K562 treated with DMSO at 1 percent for 12 hours (cell line): ENCODE data around the gene PARVA. TPM values are rescaled to one million over a fixed set of nuclear protein-coding genes. Genes with fewer than 3 reads are reported as not detected.

Experiments
- total RNA-seq: library from RNA; unstranded; fragments of 300-600 nt; gene quantifications from 2 replicates; pipeline ENCODE4 v1.2.3, GENCODE V29; 2022; ENCODE audit not compliant: insufficient read depth

The PARVA gene, protein sequence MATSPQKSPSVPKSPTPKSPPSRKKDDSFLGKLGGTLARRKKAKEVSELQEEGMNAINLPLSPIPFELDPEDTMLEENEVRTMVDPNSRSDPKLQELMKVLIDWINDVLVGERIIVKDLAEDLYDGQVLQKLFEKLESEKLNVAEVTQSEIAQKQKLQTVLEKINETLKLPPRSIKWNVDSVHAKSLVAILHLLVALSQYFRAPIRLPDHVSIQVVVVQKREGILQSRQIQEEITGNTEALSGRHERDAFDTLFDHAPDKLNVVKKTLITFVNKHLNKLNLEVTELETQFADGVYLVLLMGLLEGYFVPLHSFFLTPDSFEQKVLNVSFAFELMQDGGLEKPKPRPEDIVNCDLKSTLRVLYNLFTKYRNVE
- not detected in 2 replicates for total RNA-seq

DNA sequence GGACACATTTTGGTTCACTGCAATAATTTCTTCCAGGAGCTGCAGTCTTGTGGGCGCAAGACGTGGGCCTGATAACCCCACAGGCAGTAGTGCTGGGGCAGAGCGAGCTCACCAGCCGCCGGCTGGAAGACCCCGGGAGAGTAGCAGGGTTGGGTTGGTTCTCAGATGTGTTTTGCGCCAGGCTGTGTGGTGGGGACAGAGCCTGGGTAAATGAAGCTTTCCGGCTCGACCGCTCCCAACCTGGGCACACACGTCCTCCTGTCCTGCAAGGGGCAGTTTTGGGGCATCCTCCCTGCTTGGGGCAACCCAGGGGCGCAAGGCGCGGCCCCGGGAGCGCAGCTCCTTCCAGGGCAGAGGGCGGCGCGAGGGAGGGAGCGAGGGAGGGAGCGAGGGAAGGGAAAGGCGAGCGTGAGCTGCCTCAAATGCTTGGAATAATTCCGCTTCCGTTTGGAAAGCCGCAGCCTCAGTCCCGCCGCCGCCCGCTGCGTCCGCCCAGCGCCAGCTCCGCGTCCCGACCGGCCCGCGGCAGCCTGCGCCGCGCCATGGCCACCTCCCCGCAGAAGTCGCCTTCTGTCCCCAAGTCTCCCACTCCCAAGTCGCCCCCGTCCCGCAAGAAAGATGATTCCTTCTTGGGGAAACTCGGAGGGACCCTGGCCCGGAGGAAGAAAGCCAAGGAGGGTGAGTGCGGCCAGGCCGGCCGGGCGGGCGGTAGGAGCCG, at the start of gene PARVA:
TSS of gene PARVA (plus strand) at position 466 of the 718 bp plus-strand sequence. CDS start at position 543, 77 bp downstream.

